ENCODE data around the gene ARIH2.

- TF ChIP-seq POLR2AphosphoS5 (IDR thresholded peaks at IDR 0.05; ENCODE audit: low read depth) (no peak), CTCF (conservative IDR thresholded peaks at IDR 0.05; ENCODE audit: low read depth in 2 of 2) (no peak), EZH2 (IDR thresholded peaks at IDR 0.05; ENCODE audit: low read depth, unreplicated experiment) (no peak), CREB1 (CRISPR knock-in tag; IDR thresholded peaks at IDR 0.05; ENCODE audit: low read depth) (no peak)
- TF ChIP-seq, protein P1, sequence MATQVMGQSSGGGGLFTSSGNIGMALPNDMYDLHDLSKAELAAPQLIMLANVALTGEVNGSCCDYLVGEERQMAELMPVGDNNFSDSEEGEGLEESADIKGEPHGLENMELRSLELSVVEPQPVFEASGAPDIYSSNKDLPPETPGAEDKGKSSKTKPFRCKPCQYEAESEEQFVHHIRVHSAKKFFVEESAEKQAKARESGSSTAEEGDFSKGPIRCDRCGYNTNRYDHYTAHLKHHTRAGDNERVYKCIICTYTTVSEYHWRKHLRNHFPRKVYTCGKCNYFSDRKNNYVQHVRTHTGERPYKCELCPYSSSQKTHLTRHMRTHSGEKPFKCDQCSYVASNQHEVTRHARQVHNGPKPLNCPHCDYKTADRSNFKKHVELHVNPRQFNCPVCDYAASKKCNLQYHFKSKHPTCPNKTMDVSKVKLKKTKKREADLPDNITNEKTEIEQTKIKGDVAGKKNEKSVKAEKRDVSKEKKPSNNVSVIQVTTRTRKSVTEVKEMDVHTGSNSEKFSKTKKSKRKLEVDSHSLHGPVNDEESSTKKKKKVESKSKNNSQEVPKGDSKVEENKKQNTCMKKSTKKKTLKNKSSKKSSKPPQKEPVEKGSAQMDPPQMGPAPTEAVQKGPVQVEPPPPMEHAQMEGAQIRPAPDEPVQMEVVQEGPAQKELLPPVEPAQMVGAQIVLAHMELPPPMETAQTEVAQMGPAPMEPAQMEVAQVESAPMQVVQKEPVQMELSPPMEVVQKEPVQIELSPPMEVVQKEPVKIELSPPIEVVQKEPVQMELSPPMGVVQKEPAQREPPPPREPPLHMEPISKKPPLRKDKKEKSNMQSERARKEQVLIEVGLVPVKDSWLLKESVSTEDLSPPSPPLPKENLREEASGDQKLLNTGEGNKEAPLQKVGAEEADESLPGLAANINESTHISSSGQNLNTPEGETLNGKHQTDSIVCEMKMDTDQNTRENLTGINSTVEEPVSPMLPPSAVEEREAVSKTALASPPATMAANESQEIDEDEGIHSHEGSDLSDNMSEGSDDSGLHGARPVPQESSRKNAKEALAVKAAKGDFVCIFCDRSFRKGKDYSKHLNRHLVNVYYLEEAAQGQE (IDR thresholded peaks at IDR 0.05; ENCODE audit: unreplicated experiment): no peak
Measured at GRCh38 chr3:48962939-48963338, 44.3 kb downstream of the ARIH2 start.
